SKM-1 (cell line): ENCODE data around the gene PDE1C.

Experiments
- DNase-seq: peaks from one replicate; lab custom pipeline; 2025; ENCODE audit not compliant: unreplicated experiment; lab: John Stamatoyannopoulos, UW

The PDE1C gene

GRCh38 chr7:31724696-31725095, 345.5 kb downstream of the PDE1C start:
- DNase-seq, result no peak

- DNase-seq, result no peak
Measured at GRCh38 chr7:31720366-31720765, 349.8 kb downstream of the PDE1C start.

GRCh38 chr7:31716355-31716754, 353.9 kb downstream of the PDE1C start:
- no peak for DNase-seq

GRCh38 chr7:31710171-31710570, 360.0 kb downstream of the PDE1C start:
- no peak for DNase-seq

GRCh38 chr7:31707089-31707488, 363.1 kb downstream of the PDE1C start:
- no peak for DNase-seq

GRCh38 chr7:31705377-31705776, 364.8 kb downstream of the PDE1C start:
- DNase-seq, result no peak

GRCh38 chr7:31702354-31702753, 367.9 kb downstream of the PDE1C start:
- no peak for DNase-seq
